Activated CD8-positive, alpha-beta memory T cell treated with anti-CD3 and anti-CD28 coated beads for 24 hours (primary cell): ENCODE measurements around the gene FER.
"Not testable (repeated sequence)": the region's sequence is repeated elsewhere in the genome, so short reads cannot be mapped to it uniquely, and the experiment has no call there.

Source experiments
- DNase-seq: peaks from one replicate; pipeline ENCODE4 v3.0.0-alpha.2; 2020

Gene FER

GRCh38 chr5:108747774-108748400 lies at the start of gene FER:
TSS of gene FER (plus strand) at chr5:108747897. CDS start at chr5:108798183, 50,286 bp downstream.
- peak; percentile 59 for DNase-seq

- not testable (repeated sequence) for DNase-seq
These were observed 47.3 kb upstream of the FER start for GRCh38 chr5:108700388-108700787.

DNA sequence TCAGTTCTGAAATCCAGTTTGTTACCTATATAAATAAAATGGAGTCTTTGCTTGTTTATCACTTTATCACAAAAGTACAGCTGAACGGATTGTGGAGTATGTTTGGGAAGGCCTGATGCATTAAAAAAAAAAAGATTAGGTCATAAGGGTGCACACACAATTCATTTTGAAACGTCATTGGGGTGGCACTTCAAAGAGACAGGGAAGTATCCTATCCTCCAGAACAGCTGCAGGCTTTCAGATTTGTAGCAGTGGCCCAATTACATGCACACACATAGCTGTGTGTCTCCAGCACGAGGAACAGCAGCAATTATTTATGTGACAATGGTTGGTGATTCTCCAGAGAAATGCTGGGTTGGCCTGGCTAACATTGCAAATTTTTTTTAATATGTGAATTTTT lies 46.8 kb upstream of the FER start:
- DNase-seq: no peak

- DNase-seq: no peak
These were observed 45.2 kb upstream of the FER start for GRCh38 chr5:108702546-108702945.

GRCh38 chr5:108703313-108703712 lies 44.4 kb upstream of the FER start:
- DNase-seq: no peak

GRCh38 chr5:108707141-108707540 lies 40.6 kb upstream of the FER start:
- DNase-seq: no peak

DNA sequence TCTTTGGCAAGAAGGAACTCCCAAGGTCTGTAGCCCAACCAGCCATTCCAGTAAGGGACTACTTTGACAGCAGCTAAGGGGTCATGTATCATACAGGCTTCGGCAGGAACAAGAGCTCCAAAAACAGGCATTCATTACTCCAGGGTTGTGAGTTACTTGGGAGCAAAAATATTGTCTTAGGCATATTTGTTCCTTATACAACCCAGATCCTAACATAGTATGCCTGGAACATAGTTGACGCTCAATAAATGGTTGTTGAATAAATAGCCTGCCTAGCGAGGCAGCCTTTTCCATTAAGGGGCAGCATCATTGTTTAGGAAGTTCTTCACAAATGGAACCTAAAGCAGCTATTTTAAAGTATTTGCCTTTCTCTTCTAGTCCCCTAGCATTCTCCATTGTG lies 35.8 kb upstream of the FER start:
- no peak for DNase-seq

DNA sequence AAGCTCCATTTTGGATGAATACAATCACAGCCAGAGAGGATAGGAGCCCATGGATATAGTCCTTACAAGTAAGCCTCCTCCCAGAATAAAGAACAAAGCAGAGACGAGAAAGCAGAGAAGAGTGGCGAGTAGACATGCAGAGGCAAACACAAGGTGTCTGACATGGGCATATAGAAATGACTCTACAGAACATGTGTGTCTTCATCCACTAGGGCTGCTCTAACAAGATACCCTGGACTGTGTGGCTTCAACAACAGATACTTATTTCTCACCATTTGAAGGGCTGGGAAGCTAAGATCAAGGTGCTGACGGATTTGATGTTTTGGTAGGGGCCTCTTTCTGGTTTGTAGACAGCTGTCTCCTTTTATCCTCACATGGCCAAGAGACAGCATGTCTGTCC lies 32.3 kb upstream of the FER start:
- no peak for DNase-seq

GRCh38 chr5:108720391-108720790 lies 27.3 kb upstream of the FER start:
- no peak for DNase-seq

DNA sequence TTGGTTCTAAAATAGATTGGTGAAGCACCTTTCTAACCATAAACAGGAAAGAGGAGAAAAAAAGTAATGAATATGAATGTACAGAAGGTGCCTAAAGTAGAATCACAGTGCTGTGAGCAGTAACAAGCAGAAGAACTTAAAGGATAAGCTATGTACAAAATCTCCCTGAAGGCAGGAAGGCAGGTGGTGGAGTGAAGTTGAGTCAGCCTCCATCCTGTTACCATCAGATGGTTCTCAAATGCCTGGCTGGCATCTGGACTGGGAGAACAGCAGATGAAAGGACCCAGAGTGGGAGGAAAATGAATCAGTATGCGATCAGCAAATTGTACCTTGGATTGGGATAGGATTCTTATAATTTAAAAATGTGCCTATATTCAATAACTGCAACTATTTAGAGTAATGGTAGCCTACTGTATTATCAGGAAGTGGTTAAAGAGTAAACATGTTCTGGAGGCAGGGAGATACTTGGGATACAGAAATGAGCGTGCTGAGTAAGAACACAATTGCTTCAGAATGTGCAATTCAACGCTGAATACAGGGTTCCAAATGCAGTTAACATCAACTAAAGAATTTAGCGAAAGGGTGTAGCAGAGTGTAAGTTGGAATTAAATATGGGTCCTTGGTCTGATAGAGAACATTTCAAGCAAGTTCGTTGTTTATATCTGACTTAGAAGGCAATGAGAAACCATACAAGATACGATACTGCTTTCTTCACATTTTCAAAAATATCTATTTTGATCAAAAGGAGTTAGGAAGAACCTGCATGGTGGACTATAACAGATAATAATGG lies 21.1 kb upstream of the FER start:
- DNase-seq: no peak

DNA sequence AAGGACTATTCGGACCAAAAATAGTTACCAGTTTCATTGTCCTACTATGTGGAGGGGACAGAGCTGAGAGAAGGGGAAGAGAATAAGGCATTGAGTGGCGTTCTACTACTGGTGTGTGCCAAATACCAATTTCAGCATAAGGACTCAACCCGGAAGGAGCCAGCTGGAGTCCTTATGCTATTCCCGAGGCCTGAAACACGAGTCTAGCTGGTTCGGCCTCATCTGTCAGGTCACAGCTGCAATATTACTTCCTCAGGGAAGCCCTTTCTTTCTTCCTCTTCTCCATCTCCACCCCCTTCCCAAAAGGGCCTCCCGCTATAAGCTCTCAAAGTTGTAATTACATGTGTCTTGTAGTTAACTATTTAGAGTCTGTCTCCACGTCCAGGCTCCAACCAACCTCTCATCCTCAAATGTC lies 20.5 kb upstream of the FER start:
- no peak for DNase-seq

DNA sequence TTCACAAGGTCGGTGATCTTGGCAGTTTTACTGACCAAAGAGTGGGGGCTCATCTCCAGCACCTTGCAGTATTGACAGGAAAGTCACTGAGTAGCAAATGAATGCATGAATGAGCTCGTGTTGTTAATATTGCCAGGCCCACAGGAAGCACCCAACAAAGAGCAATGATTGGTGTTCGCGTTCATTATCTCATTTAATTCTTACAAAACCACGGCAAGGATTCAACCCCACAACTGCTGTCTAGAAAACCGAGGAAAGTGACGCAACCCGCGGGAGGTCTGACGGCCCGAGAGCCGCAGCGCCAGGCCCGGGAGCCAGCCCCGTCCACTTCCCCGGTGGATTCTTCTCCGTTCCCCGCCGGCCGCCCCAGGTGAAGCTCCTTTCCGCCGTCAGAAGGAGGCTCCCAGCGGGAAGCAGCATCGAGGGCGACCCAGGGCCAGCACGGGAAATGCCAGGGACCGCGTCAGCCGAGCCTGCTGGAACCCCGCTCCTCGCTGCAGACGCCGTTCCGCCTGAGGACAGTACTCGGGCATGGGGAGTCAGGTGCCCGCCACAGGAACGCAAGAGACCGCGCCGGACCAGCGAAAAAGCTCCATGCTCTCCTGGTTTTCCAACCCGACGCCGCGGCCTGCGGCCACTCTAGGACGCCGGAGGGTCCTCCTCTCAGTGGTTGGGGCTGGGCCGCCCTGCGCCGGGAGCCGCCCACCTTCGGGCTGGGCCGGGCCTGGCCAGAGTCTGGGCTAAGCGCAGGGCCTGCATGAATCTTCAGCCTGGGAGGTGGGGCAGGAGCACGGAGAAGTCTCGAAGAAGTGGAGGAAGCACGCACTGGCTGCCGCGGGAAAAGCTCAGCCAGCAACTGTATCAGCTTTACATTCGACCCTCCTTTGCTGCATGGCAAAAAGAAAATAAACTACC lies 19.8 kb upstream of the FER start:
- peak; percentile 81 for DNase-seq

DNA sequence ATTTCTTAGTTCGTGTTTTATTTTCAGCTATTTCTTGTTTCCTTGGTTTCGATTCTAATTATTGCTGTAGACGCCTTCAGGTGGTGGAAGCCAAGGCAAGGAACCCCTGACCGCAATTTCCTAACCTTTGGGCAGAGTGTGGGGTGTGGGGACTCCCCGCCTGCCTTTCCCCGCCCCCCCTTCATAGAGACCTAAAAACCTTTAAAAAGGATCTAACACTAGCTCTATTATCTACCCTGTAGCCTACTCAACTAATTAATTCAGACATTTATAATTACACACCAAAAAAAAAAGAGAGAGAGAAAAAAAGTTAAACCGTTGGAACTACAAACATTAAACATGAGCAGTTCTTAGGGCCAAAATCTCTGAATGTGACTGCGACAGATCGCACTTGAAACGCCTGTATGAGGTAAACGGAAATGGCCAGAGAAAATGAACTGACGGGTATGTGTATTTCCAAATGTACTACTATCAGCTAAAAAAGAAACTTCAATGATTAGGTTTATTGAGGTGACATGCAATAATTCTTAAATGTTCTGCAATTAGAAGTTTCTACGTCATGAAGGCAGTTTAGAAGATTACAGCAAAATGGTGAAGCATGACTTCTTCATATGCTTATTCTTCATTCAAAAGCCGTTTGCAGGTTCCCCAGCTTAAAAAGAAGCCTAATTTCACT lies 19.0 kb upstream of the FER start:
- peak; percentile 69 for DNase-seq

DNA sequence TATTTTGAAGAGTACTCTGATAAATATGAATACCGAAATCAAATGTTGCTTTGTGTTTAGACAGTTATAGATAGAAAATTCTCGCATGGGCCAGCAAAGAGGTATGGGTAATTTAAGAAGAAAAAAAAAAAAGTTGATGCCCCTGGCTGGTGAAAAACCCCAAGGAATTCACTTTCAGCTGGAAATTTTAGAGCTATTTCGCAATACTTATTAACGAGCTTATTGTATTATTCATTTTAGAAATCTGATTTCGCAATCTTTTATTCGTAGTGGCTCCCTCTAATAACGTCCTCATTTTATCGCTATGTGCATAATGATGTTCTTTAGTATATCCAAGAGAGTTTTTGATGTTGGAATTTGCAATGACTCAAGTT lies 18.5 kb upstream of the FER start:
- no peak for DNase-seq

- no peak for DNase-seq
These were observed 16.9 kb upstream of the FER start for GRCh38 chr5:108730617-108731340.

GRCh38 chr5:108735790-108736189 lies 11.9 kb upstream of the FER start:
- DNase-seq: no peak

GRCh38 chr5:108736855-108737254 lies 10.8 kb upstream of the FER start:
- no peak for DNase-seq

DNA sequence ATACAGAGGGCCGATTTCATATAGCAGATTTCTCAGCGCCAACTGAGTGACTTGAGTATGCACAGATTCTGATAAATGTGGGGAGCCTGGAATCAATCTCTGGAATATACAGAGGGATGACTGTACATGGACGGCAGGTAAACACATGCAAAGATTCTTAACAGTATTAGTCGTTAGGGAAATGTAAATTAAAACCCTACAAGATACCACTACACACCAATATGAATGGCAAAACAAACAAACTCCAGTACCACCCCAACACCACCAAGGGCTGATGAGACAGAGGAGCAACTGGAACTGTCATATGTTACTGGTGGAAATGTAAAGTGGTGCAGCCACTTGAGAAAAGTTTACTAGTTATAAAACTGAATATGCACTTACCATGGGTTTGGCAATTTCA lies 8.3 kb upstream of the FER start:
- DNase-seq: no peak

- DNase-seq: no peak
These were observed 7.8 kb upstream of the FER start for GRCh38 chr5:108739906-108740305.

- no peak for DNase-seq
These were observed 4.4 kb upstream of the FER start for GRCh38 chr5:108743319-108743718.

DNA sequence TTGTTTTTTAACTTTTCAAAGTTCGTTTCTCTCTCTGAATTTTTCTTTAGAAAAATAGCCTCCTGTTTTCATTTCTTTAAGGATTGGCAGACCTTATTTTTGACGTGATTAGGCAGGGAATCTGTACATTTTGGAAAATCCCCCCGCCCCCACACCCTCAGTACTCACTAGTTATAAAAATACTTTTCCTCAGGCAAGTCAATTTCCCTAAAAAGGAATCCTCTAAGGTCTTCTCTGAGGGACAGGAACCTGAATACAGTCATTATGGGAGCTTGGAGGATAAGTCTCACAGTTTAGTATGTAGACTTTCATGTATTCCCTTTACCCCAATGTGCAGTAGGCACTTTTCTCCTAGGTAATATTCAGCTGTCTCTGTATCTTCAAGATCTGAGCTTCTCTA lies 3.9 kb upstream of the FER start:
- no peak for DNase-seq

DNA sequence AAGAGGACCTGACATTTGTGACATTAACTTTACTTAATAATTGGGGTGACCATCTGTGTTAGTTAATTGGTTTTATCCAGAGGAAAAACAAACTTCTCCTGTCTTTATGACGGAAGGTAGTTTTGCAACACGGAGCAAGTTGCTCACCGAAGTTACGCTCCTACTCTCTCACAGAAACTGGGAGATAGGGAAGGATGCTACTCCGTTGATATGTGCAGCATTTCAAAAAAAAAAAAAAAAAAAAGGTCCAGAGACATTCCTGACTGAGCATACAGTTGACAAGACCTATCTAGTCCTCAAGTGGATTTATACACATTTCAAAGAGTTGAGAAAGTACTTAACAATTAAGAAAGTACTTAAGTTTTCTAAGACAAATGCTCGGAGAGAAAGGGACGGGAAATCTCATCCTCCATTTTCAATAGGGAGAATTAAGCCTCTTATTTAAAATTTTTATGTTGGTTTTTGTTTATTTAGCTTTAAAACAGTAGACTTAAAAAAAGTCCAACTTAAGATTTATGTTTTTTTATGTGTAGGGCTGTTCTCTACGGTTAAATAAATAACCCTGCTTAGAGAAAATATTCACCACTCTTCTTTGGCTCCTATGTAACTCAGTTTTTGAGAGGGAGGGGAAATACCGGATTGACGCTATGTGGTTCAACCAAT lies 455 bp upstream of the FER start:
- no peak for DNase-seq
